ENCODE data around the gene CHCHD3.

CHCHD3 gene

DNA sequence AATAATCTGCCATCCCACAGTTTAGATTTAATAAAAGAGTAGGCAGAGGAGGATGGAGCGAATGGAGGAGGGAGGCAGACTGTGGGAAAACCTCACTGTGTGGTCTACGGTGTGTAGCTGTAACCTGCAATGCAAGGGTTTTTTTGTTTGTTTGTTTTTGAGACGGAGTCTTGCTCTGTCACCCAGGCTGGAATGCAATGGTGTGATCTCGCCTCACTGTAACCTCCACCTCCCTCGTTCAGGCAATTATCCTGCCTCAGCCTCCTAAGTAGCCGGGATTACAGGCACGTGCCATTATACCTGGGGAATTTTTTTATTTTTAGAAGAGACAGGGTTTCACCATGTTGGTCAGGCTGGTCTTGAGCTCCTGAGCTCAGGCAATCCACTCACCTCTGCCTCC lies 321.0 kb downstream of the CHCHD3 start:
- no peak for DNase-seq

DNA sequence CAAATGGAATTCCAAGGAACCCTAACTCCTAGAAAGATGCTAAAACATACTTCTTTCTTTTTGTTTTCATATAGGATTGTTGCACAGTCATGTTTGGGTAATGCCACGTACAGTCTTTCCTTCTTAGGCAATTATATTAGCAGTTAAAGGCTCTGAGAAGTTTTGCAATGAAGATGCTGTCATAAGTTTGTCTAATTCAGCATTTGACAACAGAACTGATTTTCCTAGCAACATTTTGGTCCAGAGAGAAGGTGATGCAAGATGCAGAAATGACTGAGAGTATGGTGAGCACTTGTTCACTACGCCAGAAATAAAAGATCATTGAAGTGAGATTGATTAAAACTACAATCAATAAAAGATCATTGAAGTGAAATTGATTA lies 321.7 kb downstream of the CHCHD3 start:
- DNase-seq, result no peak

DNA sequence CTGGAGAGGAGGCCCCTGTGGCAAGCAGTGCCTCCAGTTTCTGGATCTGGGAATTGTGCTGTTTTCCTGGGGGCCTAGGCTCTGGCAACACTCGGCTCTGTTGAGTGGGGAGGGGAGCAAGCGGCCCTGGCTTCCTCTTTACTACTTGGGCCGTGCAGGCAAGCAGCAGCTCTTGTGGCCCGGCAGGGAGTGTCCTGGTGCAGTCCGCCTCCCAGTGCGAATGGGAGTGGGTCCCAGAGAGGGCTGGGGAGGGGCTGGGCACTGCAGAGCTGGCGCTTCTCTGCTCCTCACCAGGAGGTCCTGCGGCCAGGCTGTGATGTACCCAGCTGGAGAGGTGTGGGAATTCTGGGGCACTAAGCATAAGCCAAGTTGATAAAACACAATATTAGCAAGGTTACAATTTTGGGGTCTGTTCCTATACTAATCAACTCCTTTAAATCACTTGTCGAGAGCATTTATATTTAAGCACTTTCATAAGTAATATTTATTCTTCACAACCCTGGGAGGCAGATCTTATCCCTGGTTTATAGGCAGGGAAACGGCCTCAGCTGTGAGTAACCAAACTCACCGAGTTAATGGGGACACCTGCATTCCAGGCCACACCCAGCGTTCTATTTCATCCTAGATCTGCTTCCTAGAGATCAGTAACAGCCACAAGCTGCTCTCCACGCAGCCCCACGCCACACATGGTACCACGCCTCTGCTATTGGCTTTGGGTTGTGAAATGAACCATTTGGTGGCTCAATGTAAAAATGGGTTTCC lies 322.2 kb downstream of the CHCHD3 start:
- no peak for DNase-seq

DNA sequence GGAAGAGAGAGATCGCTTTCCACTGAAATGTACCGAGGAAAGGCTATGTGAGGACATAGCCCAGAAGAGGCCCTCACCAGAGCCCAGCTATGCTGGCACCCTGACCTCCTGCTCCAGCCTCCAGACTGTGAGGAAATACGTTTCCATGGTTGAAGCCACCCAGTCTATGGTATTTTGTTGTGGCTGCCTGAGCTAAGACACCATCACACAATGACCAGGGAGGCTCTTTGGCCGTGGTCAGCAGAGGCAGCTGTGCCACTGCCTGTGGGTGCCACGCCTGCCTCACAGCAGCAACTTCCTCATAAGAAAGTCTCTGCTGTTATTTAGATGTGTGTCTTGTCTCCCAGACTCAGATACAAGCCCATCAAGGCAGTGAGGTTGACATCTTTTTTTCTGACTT lies 322.9 kb downstream of the CHCHD3 start:
- DNase-seq, result no peak

DNA sequence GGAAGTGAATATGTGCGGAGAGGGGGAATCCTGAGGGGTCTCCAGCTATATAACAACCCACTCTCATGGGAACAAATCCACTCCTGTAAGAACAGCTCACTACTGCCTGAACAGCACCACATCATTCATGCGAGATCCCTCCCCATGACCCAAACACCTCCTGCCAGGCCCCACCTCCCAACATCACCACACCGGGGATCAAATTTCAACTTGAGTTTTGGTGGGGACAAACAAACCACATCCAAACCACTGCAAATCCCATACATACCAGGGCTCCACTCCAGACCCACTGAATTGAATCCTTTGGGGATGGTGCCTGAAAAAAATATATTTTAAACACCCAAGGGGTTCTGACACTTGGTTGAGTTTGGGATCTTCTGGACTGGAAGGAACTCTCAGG lies 324.1 kb downstream of the CHCHD3 start:
- no peak for DNase-seq

DNA sequence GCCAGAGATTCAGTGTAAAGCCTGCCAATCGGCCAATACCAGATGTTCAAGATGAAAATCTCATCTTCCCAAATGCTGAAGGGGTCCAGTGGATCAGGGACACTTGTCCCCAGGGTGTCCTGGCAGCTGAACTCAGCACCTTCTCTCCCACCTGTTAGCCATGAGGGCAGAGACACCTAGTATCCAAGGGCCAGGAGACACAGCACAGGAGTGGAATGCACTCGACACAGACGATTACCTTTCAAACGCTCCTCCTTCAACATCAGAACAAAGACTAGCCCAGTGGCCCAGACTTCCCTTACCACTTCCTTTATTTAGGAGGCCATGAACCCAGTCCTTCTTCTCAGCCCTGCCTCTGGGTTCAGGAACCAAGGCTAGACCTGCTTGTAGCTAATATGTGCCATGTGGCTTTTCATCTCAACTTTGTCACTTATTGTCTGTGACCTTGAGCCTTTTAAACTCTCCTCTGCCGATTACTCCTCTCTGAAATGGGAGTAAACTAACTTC lies 325.4 kb downstream of the CHCHD3 start:
- no peak for DNase-seq

DNA sequence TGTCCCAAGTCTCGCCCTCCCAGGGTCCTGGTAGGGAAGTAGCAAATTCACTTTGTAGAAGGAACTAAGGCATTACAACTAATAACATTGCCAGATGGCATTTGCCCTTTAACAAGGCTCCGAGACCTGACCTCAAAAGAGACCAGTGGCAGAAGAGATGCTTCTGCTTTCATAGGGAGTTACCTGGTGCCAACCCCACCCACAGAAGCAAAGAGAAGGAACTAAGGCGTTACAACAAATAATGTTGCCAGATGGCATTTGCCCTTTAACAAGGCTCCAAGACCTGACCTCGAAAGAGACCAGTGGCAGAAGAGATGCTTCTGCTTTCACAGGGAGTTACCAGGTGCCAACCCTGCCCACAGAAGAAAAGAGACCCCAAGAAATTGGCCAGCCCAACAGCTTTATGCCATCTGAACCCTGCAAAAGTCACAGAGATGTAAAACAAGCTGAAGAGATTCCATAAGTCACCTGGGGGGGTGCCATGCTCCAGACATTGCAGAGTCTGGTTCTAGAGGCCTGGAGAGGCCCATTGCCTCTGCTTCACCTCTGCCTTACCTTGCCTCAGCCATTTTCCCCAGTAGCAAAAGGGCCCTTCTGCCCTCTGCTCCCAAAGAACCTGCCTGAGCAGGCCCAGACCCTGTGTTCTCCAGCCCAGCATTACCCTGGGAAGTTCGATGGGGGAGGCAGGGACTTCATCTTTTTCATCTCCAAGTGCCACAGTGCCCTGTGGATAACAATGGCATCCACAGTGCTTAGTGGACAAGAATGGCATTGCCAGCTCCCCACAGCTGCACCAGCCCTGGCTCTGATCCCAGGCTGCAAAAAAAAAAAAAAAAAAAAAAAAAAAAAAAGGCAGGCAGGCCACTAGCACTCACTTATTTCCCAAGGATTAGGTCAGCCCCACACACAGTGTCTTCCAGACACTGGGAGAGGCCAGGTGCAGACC lies 326.1 kb downstream of the CHCHD3 start:
- DNase-seq, result no peak

DNA sequence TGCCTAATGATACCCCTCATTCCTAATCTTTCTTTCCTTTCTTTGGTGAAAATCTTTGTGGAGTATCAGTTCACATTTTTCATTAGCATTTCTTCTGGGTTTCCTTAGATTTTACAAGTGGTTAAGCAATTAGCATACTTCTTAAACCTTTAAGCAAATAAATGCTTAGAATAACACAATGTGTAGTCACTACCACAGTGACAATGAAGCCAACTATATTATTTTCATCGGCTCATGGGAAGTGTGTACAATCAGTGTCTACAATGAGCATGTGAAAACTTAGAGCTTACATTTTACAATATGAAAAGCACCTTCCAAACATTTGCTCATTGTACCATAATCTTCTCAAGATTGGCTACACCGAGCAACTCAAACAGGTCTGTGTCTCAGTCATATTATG lies 329.5 kb downstream of the CHCHD3 start:
- no peak for DNase-seq

DNA sequence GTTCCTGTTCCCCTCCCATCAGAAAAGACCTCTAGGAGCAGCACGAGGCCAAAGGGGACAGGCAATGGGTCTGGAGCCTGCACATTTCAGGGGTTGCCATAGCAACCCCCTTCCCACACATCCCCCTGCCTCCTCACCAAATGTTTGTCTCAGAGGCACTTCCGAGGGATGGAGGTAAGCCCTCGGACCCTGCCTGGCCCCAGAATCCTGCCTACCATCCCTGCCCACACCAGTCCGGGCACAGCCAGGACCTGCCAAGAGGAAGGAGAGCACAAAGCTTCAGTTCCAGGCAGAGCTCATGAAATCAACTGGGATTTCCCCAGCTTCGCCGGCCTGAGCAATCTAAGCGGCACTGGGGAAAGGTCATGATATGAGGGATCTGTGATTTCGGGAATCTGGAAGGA lies 330.6 kb downstream of the CHCHD3 start:
- no peak for DNase-seq

DNA sequence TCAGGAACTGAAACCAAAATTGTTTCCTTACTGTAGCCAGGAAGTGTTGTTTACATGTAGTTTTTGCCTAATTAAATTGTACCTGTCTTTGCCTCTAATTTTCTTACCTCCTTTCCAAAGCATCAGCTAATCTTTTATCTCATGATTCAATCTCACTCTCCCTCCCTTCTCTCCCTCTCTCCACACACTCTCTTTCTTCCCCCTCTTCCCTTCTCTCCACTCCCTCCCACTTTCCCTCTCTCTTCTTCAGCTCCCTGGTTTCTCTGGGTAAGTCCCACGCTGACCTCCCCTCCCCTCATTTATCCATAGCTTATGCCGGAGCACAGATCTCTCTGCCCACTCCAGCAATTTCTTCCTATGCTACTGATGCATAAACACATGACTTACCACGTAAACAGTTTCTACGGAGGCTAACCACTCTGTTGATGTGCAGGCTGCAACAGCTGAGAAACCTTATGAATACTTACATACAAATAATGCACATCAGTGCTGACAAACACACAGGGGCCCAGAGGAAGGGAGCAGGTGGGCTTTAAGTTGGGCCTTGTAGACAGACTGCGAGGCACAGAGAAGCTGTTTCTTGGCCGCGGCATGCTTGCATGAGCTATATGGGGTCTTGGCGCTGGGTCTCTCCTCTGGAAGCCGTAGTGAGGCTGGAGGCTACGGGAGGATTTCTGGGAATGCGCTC lies 331.2 kb downstream of the CHCHD3 start:
- no peak for DNase-seq

DNA sequence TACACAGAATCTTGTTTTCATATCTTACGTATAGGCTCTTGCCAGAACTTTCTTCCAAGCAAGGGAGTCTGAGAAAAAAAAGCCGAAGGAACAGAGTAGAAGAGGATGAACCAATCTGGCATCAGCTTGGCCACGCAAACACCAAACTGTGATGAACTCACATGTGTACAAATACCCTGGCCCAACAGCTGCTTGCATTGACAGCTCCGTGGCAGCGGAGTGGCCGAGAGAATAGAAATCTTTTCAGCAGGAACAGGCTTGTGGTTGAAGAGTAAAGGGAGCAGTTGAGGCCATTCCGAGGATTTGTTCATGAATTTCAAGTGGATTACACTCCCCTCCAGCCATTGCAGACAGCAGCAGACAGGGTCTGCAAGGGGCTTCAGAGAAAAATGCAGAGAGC lies 331.8 kb downstream of the CHCHD3 start:
- DNase-seq, result no peak

DNA sequence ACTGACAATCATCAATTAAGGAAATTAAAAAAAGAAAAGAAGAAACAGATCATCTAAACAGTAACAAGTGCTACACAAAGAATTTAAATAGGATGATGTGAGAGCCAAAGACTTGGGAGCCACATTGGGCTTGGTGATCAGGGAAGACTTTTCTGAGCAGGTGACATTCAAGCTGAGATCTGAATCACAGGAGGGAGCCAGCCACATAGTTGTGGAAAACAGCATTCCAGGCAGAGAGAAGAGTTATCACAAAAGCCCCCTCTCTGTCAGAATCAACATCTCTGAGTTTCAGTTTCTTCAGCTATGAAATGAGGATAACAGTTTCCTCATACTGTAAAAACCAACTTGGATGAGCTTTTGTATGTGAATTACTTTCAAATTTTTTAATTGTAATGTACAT lies 336.4 kb downstream of the CHCHD3 start:
- no peak for DNase-seq

DNA sequence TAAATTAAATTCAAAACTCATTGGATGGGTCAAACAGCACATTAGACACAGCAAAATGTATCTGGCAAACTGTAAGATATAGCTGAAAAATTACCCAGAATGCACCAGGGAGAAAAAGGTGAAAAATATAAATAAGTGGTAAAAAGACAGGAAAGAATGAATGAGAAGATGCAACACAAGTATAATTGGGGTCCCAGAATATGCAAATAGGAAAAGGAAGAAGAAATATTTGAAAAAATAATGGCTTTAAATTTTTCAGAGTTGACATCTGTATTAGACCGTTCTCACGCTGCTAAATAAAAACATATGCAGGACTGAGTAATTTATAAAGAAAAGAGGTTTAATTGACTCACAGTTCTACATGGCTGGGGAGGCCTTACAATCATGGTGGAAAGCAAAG lies 337.9 kb downstream of the CHCHD3 start:
- no peak for DNase-seq

DNA sequence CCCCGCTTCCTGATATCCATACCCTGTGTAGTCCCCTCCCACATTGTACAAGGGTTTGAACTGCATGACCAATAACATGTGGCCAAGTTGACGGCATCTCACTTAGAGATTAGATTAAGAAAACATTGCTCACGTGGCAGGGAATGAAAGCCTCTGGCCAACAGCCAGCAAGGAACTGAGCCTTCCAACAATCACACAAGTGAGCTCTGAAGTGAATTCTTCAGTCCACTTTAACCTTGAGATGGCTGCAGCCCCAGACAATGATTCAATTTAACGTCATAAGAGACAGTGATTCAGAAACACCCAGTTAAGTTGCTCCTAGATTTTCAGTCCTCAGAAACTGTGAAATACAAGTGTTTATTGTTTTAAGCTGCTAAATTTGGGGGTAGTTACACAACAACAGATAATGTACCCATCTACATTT lies 339.7 kb downstream of the CHCHD3 start:
- DNase-seq, result no peak

DNA sequence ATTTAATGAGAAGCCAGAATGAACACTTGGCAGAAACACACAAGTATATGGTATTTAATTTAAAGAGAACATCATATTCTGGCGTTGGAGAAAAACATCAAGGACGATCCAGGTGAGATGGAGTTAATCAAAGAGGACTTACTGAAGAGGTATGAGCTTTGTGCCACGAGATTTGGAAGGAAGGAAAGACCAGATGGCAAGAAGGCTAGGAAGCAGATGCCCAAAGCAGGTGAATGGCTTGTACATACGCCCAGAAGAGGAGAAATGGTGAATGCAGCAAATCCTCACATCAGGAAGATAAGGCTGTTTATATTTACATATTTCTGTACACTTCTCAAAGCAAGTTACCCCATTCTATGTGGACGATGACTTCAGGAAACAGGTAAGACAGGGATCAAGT lies 341.7 kb downstream of the CHCHD3 start:
- DNase-seq, result no peak

DNA sequence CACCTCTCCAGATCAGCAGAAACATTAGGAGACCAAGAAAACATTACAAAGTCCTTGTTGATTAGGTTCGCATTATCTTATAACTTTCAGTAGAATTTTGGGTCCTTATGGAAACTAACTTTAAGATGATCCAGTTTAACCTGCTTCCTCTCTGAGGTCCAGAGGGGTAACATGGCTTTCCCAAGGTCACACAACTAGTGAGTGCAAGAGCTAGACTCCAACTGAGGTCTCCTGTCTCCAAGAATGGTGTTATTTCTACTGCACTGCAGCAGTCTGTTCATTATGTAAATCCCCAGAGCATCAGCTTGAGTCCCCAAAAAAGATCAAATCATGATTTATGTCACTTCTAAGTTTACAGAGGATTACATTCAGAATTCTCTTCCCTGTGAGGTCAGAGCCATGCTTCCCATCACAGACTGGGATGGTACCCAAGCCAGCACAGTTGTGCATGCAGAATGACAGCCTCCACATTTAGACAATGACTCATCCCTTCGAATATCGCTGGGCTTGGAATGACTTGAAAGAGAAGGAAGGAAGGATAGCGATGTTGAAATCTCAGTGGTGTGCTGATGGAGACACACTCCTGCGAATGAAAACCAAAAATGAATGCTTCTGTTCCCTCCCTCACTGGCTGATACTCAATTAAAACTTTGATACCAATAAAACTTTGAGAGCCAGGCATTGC lies 342.5 kb downstream of the CHCHD3 start:
- DNase-seq, result no peak

DNA sequence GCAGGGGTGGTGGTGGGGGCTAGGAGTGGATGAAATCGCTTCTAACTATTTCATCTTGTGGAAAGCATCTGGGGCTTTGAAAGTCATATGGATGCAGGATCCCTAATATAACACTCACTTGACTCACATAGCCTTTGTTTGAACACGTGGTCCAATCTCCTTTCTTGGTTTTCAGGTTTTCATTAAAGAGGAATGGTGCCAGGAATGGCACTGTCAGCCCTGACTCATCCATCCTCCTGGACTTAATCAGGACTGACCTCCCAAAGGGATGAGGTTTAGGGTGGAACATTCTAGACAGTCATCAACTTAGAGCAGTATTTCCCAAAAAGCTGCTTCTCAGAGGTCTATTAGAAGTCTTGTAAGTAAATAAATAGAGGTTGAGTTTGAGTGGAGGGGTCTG lies 343.6 kb downstream of the CHCHD3 start:
- no peak for DNase-seq

DNA sequence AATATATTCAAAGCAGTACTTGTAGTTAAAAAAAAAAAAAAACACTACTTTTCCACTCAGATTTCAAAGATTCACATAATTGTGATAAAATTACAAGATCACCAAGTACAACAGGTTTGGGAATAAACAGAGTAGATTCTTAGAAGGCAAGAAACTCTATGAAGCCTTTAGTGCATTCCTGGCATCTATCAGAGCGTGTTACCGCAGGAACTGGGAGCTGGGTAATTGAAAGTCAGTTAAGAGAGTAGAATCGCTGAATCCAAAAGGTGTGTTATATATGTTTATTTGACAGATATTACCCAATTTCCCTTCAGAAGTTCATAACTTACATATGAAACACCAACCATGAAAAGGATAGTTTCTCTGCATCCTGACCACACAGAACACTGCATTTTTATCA lies 346.4 kb downstream of the CHCHD3 start:
- no peak for DNase-seq
